Measurements from ENCODE around the gene MAGEB6B. TPM values are rescaled to one million over a fixed set of nuclear protein-coding genes. Genes with fewer than 3 reads are reported as not detected.

MAGEB6B gene
- total RNA-seq, 1 experiment from 2014 or later: not detected

GRCh38 chrX:26146024-26146423 is 14.4 kb upstream of the MAGEB6B start:
- CTCF ChIA-PET: no interaction called here
- no peak overlapping the region for H3K4me3 ChIP-seq (replicated peaks in 1 of 2; ENCODE audit: low read depth in 1 of 2, low read length in 2 of 2)
- BruUV-seq (replicated peaks): no TSS peak
- DNase-seq (ENCODE audit: low read depth, low spot score): no peak
- H3K79me2 ChIP-seq (ENCODE audit: insufficient read depth, low read length): no peaks in the 10 kb centered on the region
- no peaks in the 10 kb centered on the region for H3K9me3 ChIP-seq (ENCODE audit: control insufficient read depth in 1 of 2, insufficient read depth in 1 of 2, low read depth in 1 of 2, low read length in 2 of 2)
- no peaks in the 10 kb centered on the region for H3K9me2 ChIP-seq (ENCODE audit: insufficient read depth)
- intact Hi-C loops (cut with micrococcal nuclease): no loop called here
- no peak overlapping the region for H3K9ac ChIP-seq (ENCODE audit: low read length)
- no peak overlapping the region for H3K27ac ChIP-seq (ENCODE audit: low read depth, low read length)
- no peaks in the 10 kb centered on the region for H3K4me1 ChIP-seq (ENCODE audit: control insufficient read depth in 1 of 2, insufficient read depth in 2 of 2, low read length in 2 of 2)
- ATAC-seq: no peak
- TF ChIP-seq CTCF (IDR thresholded peaks at IDR 0.05 in 2 of 3, conservative IDR thresholded peaks at IDR 0.05 in 1 of 3; ENCODE audit: borderline replicate concordance in 1 of 3, insufficient read depth in 1 of 3, low read depth in 2 of 3, low read length in 2 of 3) (no peak), ZNF274 (IDR thresholded peaks at IDR 0.05; ENCODE audit: low read depth, low read length) (no peak), CBX3 (IDR thresholded peaks at IDR 0.05; ENCODE audit: low read depth) (no peak), SRF (IDR thresholded peaks at IDR 0.05; ENCODE audit: low read depth) (no peak), EZH2phosphoT487 (IDR thresholded peaks at IDR 0.05; ENCODE audit: borderline replicate concordance) (no peak), YY1 (IDR thresholded peaks at IDR 0.05; ENCODE audit: extremely low read depth, insufficient replicate concordance, low read depth, low read length) (no peak), REST (IDR thresholded peaks at IDR 0.05; ENCODE audit: low read depth) (no peak), CEBPB (IDR thresholded peaks at IDR 0.05; ENCODE audit: low read depth) (no peak)
- H3K36me3 ChIP-seq (ENCODE audit: control insufficient read depth in 1 of 2, insufficient read depth in 2 of 2, low read length in 2 of 2): no peaks in the 10 kb centered on the region
- POLR2A ChIA-PET: no interaction called here
- no peaks in the 10 kb centered on the region for H4K20me1 ChIP-seq (ENCODE audit: insufficient read depth)
- RAD21 ChIA-PET (ENCODE audit: low non-redundant PET in 1 of 2, low total read pairs in 2 of 2, uncharacterized antibody in 2 of 2, unreplicated experiment in 2 of 2): no interaction called here
- no peak overlapping the region for H2AFZ ChIP-seq (ENCODE audit: low read depth, low read length, poor library complexity, severe bottlenecking)
- H3K4me2 ChIP-seq (ENCODE audit: low read length): no peak overlapping the region
- no peaks in the 10 kb centered on the region for H3K27me3 ChIP-seq (ENCODE audit: insufficient read depth, low read length)

Measured in HCT116 (cell line).